ENCODE measurements around the gene TLR7.

DNA sequence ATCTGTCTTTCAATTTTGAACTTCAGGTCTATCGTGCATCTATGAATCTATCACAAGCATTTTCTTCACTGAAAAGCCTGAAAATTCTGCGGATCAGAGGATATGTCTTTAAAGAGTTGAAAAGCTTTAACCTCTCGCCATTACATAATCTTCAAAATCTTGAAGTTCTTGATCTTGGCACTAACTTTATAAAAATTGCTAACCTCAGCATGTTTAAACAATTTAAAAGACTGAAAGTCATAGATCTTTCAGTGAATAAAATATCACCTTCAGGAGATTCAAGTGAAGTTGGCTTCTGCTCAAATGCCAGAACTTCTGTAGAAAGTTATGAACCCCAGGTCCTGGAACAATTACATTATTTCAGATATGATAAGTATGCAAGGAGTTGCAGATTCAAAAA is 19.7 kb downstream of the TLR7 start:
- TF ChIP-seq NFRKB (IDR thresholded peaks at IDR 0.05): no peak
- TF ChIP-seq ELF4 (IDR thresholded peaks at IDR 0.05): no peak
- TF ChIP-seq FOXK2 (IDR thresholded peaks at IDR 0.05): no peak
- TF ChIP-seq FOXM1 (IDR thresholded peaks at IDR 0.05; ENCODE audit: borderline replicate concordance): no peak
- TF ChIP-seq BHLHE40 (IDR thresholded peaks at IDR 0.05; ENCODE audit: borderline replicate concordance): no peak
- no peak for TF ChIP-seq PKNOX1 (IDR thresholded peaks at IDR 0.05)
- TF ChIP-seq TARDBP (IDR thresholded peaks at IDR 0.05): no peak
- TF ChIP-seq L3MBTL2 (conservative IDR thresholded peaks at IDR 0.05): no peak
- TF ChIP-seq ARNT (IDR thresholded peaks at IDR 0.05): no peak
